KMS-11 (cell line): ENCODE measurements around the gene PTPRN2.

ENCODE experiments used
- H2AFZ ChIP-seq: fragments of 200-600 bp; sonication (generic); 2 replicates; pipeline ENCODE4 v1.6.1; 2016; ENCODE audit warnings: antibody characterized with exemption, mixed run types, low read depth
- H3K27ac ChIP-seq: fragments of 200-600 bp; sonication (generic); 2 replicates; pipeline ENCODE4 v1.6.1; 2016; ENCODE audit warnings: mild to moderate bottlenecking, mixed run types
- H3K27me3 ChIP-seq: fragments of 200-600 bp; sonication (generic); 2 replicates; pipeline ENCODE4 v1.6.1; 2017; ENCODE audit warnings: mild to moderate bottlenecking, low read depth, mixed run types, moderate library complexity; ENCODE audit not compliant: insufficient read depth
- H3K36me3 ChIP-seq: fragments of 200-600 bp; sonication (generic); 2 replicates; pipeline ENCODE4 v1.6.1; 2017; ENCODE audit warnings: mild to moderate bottlenecking, mixed run types; ENCODE audit not compliant: insufficient read depth
- H3K4me1 ChIP-seq: fragments of 200-600 bp; sonication (generic); 2 replicates; pipeline ENCODE4 v1.6.1; 2016; ENCODE audit warnings: mild to moderate bottlenecking, low read depth, mixed run types; ENCODE audit not compliant: poor library complexity, severe bottlenecking
- H3K4me2 ChIP-seq: fragments of 200-600 bp; sonication (generic); 2 replicates; pipeline ENCODE4 v1.7.0; 2016; ENCODE audit warnings: mild to moderate bottlenecking, mixed run types
- H3K4me3 ChIP-seq: fragments of 200-600 bp; sonication (generic); IDR thresholded peaks from 2 replicates; pipeline ENCODE4 v1.6.1; 2017; ENCODE audit warnings: low read depth, low read length, mixed read lengths; ENCODE audit not compliant: insufficient read depth
- H3K79me2 ChIP-seq: fragments of 200-600 bp; sonication (generic); 2 replicates; pipeline ENCODE4 v1.6.1; 2016; ENCODE audit warnings: low read depth, mixed run types; ENCODE audit not compliant: insufficient read depth
- H3K9ac ChIP-seq: fragments of 200-600 bp; sonication (generic); 2 replicates; pipeline ENCODE4 v1.6.1; 2016; ENCODE audit warnings: mild to moderate bottlenecking, mixed run types
- H4K20me1 ChIP-seq: fragments of 200-600 bp; sonication (generic); 2 replicates; pipeline ENCODE4 v1.6.1; 2016; ENCODE audit warnings: mild to moderate bottlenecking, mixed run types; ENCODE audit not compliant: insufficient read depth
- TF ChIP-seq, protein P1 (sequence below): fragments of 200-600 bp; sonication (generic); conservative IDR thresholded peaks from 2 replicates; pipeline ENCODE4 v1.6.1; 2017; ENCODE audit warnings: low read depth, mild to moderate bottlenecking, antibody characterized with exemption, low read length, moderate library complexity, mixed read lengths

PTPRN2 gene

DNA sequence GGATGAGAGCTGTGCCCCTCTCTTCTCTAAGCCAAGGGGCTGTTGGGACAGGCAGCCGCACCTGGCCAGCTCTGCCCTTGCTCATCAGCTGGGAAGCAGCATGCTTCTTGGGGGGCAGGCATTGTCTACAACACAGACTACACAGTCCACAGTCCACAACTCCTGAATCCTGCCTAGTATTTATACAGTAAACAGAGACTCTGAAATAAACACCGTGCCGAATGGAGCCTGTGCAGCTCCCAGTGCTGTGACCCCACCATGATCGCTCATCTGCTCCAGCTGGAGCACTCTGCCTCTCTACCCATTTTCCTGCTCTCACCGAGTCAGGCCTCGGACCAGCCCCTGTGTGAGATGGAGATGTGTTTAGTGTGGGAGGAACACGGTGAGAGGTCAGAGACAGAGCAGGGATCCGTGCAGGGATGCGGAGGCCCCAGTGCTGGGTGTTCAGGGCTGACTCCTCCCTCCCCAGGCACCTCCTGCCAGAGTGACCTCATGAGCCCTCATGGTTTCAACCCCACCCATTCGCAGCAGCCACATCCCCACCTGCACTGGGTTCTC, 642.8 kb downstream of the PTPRN2 start:
- Histone ChIP-seq H3K27ac (no peak overlapping the region), H3K27me3 (no peaks in the 10 kb centered on the region; the same call in 1 of the 2 replicates), H3K4me2 (no peak overlapping the region), H3K9ac (no peak overlapping the region), H4K20me1 (no peaks in the 10 kb centered on the region), H3K36me3 (no peaks in the 10 kb centered on the region), H3K79me2 (no peaks in the 10 kb centered on the region), H3K4me1 (no peaks in the 10 kb centered on the region), H3K4me3 (no peak overlapping the region), H2AFZ (no peak overlapping the region)
- TF ChIP-seq, protein P1, sequence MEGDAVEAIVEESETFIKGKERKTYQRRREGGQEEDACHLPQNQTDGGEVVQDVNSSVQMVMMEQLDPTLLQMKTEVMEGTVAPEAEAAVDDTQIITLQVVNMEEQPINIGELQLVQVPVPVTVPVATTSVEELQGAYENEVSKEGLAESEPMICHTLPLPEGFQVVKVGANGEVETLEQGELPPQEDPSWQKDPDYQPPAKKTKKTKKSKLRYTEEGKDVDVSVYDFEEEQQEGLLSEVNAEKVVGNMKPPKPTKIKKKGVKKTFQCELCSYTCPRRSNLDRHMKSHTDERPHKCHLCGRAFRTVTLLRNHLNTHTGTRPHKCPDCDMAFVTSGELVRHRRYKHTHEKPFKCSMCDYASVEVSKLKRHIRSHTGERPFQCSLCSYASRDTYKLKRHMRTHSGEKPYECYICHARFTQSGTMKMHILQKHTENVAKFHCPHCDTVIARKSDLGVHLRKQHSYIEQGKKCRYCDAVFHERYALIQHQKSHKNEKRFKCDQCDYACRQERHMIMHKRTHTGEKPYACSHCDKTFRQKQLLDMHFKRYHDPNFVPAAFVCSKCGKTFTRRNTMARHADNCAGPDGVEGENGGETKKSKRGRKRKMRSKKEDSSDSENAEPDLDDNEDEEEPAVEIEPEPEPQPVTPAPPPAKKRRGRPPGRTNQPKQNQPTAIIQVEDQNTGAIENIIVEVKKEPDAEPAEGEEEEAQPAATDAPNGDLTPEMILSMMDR, result no peak

DNA sequence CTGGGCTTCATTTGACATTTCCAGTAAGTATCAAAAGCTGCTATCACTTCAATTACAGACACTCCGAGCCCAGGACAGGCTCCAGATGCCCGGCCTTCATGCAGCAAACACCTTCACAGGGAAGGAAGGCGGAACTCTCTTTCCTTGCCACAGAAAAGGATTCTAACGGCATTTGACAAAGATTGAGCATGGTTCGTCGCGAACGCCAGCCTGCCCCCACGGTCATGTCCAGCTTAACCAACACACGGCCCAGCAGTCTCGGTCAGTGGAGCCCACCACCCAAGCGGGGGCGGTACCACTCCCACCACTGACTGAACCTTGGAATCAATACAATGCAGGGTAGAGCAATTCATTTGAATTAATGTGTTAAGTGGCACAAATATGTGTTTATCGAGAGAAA, 643.6 kb downstream of the PTPRN2 start:
- no peak overlapping the region for H3K4me2 ChIP-seq
- no peak overlapping the region for H3K27ac ChIP-seq
- no peaks in the 10 kb centered on the region for H3K79me2 ChIP-seq
- TF ChIP-seq, protein P1, result no peak
- no peaks in the 10 kb centered on the region for H4K20me1 ChIP-seq
- H3K36me3 ChIP-seq, result no peaks in the 10 kb centered on the region
- H3K27me3 ChIP-seq, result no peaks in the 10 kb centered on the region; the same call in 1 of the 2 replicates
- no peak overlapping the region for H2AFZ ChIP-seq
- no peaks in the 10 kb centered on the region for H3K4me1 ChIP-seq
- H3K9ac ChIP-seq, result no peak overlapping the region
- H3K4me3 ChIP-seq, result no peak overlapping the region

DNA sequence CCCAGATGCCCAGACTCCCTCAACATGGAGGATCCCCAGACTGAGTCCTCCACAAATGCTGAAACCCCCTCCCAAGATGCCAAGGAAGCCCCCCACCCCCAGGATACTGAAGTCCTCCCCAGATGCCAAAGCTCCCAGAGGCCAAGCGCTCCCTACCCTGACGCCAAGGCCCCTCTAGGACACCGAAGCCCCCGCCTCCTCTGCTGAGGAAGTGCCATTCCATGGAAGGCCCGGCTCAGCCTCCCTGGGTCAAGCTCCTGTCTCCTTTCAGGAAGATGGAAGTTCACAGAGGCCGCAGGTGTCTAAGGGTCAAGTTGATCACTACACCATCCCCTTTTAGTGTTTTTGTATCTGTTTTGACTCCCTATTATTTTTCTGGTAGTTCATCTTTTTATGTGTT, 644.1 kb downstream of the PTPRN2 start:
- no peaks in the 10 kb centered on the region for H3K4me1 ChIP-seq
- no peaks in the 10 kb centered on the region; the same call in 1 of the 2 replicates for H3K27me3 ChIP-seq
- H3K27ac ChIP-seq, result no peak overlapping the region
- no peaks in the 10 kb centered on the region for H4K20me1 ChIP-seq
- TF ChIP-seq, protein P1, result no peak
- H3K79me2 ChIP-seq, result no peaks in the 10 kb centered on the region
- no peak overlapping the region for H3K9ac ChIP-seq
- no peak overlapping the region for H2AFZ ChIP-seq
- H3K4me2 ChIP-seq, result no peak overlapping the region
- H3K4me3 ChIP-seq, result no peak overlapping the region
- no peaks in the 10 kb centered on the region for H3K36me3 ChIP-seq

DNA sequence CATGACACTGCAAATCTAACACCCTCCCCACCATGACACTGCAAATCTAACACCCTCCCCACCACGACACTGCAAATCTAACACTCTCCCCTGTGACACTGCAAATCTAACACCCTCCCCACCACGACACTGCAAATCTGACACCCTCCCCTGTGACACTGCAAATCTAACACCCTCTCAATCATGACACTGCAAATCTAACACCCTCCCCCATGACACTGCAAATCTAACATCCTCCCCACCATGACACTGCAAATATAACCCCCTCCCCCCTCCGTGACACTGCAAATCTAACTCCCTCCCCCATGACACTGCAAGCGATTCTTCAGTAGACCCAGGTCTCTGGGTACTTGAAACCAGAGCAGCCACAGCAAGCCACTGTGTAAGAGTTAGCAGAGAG, 646.4 kb downstream of the PTPRN2 start:
- Histone ChIP-seq H4K20me1 (no peaks in the 10 kb centered on the region), H3K27ac (no peak overlapping the region), H3K4me2 (no peak overlapping the region), H3K27me3 (peaks cover 5% of the 10 kb centered on the region), H3K36me3 (no peaks in the 10 kb centered on the region), H3K4me1 (no peaks in the 10 kb centered on the region), H3K79me2 (no peaks in the 10 kb centered on the region), H2AFZ (no peak overlapping the region), H3K4me3 (no peak overlapping the region), H3K9ac (no peak overlapping the region)
- TF ChIP-seq, protein P1, result no peak
